Stomach (tissue), 4 donors: ENCODE data around the gene MYPN.

Experiments used
- CTCF ChIP-seq, 7 experiments: fragments of 450-650 bp in 4 of 7; fragments of 200-600 bp in 3 of 7; sonication (generic) in 3 of 7; IDR thresholded peaks; one replicate each; pipeline ENCODE4 v1.5.1; 2016 to 2019; ENCODE audit warnings: antibody characterized with exemption in 7 of 7, control low read depth in 2 of 7, mild to moderate bottlenecking in 1 of 7
- EP300 ChIP-seq: sonication (generic); formaldehyde crosslinking; IDR thresholded peaks from one replicate; pipeline ENCODE4 v1.6.1; 2017; ENCODE audit warnings: antibody characterized with exemption
- POLR2A ChIP-seq, 4 donors: fragments of 450-650 bp; IDR thresholded peaks; one replicate each; pipeline ENCODE4 v1.6.1; 2016; ENCODE audit warnings: antibody characterized with exemption in 4 of 4, control low read depth in 2 of 4, mild to moderate bottlenecking in 1 of 4, moderate library complexity in 1 of 4

GRCh38 chr10:68080853-68081431 lies 28.3 kb upstream of the MYPN start:
- no peak for TF ChIP-seq CTCF (IDR thresholded peaks at IDR 0.05)
- no peak for TF ChIP-seq POLR2A (IDR thresholded peaks at IDR 0.05)
- TF ChIP-seq EP300: no peak
